GM21619 (cell line): Measurements from ENCODE around the gene ITGB3.

Experiments
- ATAC-seq: cut with Tn5 transposase; IDR thresholded peaks from one replicate; pipeline ENCODE4 v1.9.1; 2021; ENCODE audit not compliant: unreplicated experiment

The ITGB3 gene

GRCh38 chr17:47274319-47275069 is 20.9 kb downstream of the ITGB3 start:
- no peak for ATAC-seq

GRCh38 chr17:47275245-47275984 is 21.8 kb downstream of the ITGB3 start:
- no peak for ATAC-seq

- no peak for ATAC-seq
Observed at GRCh38 chr17:47276444-47276843, 22.8 kb downstream of the ITGB3 start.

GRCh38 chr17:47276868-47277267 is 23.2 kb downstream of the ITGB3 start:
- no peak for ATAC-seq

- ATAC-seq = no peak
Observed at GRCh38 chr17:47277921-47278320, 24.3 kb downstream of the ITGB3 start.

- peak; percentile 14 for ATAC-seq
Observed at GRCh38 chr17:47278561-47278960, 24.9 kb downstream of the ITGB3 start.

- peak; percentile 74 for ATAC-seq
Observed at GRCh38 chr17:47279062-47279801, 25.6 kb downstream of the ITGB3 start.

- ATAC-seq = no peak
Observed at GRCh38 chr17:47280072-47280811, 26.6 kb downstream of the ITGB3 start.

- no peak for ATAC-seq
Observed at GRCh38 chr17:47281216-47281615, 27.6 kb downstream of the ITGB3 start.

- ATAC-seq = no peak
Observed at GRCh38 chr17:47285003-47285402, 31.4 kb downstream of the ITGB3 start.

GRCh38 chr17:47286198-47286914 is 32.7 kb downstream of the ITGB3 start:
- peak; percentile 72 for ATAC-seq

GRCh38 chr17:47287068-47287467 is 33.4 kb downstream of the ITGB3 start:
- ATAC-seq = no peak

- ATAC-seq = no peak
Observed at GRCh38 chr17:47287639-47288038, 34.0 kb downstream of the ITGB3 start.

- no peak for ATAC-seq
Observed at GRCh38 chr17:47288531-47289116, 35.0 kb downstream of the ITGB3 start.

GRCh38 chr17:47289302-47289701 is 35.7 kb downstream of the ITGB3 start:
- ATAC-seq = no peak

- no peak for ATAC-seq
Observed at GRCh38 chr17:47290870-47291241, 37.2 kb downstream of the ITGB3 start.

GRCh38 chr17:47291242-47291873 is 37.7 kb downstream of the ITGB3 start:
- ATAC-seq = no peak

- no peak for ATAC-seq
Observed at GRCh38 chr17:47292206-47292605, 38.6 kb downstream of the ITGB3 start.

- no peak for ATAC-seq
Observed at GRCh38 chr17:47295037-47295873, 41.6 kb downstream of the ITGB3 start.
